Measurements from ENCODE around the gene TIMP4.
A peak's percentile ranks its signal among the peaks of the same experiment; 100 is the strongest.

Gene TIMP4

GRCh38 chr3:12143949-12144504 lies 14.7 kb downstream of the TIMP4 start:
- DNase-seq, result no peak

- no peak for DNase-seq
Measured at GRCh38 chr3:12142476-12142875, 16.2 kb downstream of the TIMP4 start.

- no peak for DNase-seq
Measured at GRCh38 chr3:12141350-12141749, 17.4 kb downstream of the TIMP4 start.

- DNase-seq, result no peak
Measured at GRCh38 chr3:12139111-12139511, 19.6 kb downstream of the TIMP4 start.

- no peak for DNase-seq
Measured at GRCh38 chr3:12138044-12138443, 20.7 kb downstream of the TIMP4 start.

GRCh38 chr3:12136371-12136770 lies 22.3 kb downstream of the TIMP4 start:
- DNase-seq, result no peak

- DNase-seq, result no peak
Measured at GRCh38 chr3:12135029-12135657, 23.6 kb downstream of the TIMP4 start.

GRCh38 chr3:12132881-12133280 lies 25.8 kb downstream of the TIMP4 start:
- peak; percentile 53 for DNase-seq

- DNase-seq, result no peak
Measured at GRCh38 chr3:12131351-12132090, 27.2 kb downstream of the TIMP4 start.

GRCh38 chr3:12127391-12127790 lies 31.3 kb downstream of the TIMP4 start:
- DNase-seq, result no peak

GRCh38 chr3:12125772-12126171 lies 32.9 kb downstream of the TIMP4 start:
- no peak for DNase-seq

- DNase-seq, result no peak
Measured at GRCh38 chr3:12121466-12121865, 37.2 kb downstream of the TIMP4 start.

GRCh38 chr3:12120374-12121140 lies 38.2 kb downstream of the TIMP4 start:
- DNase-seq, result no peak

GRCh38 chr3:12117473-12117872 lies 41.2 kb downstream of the TIMP4 start:
- DNase-seq, result no peak

GRCh38 chr3:12116870-12117269 lies 41.8 kb downstream of the TIMP4 start:
- no peak for DNase-seq

GRCh38 chr3:12115849-12116248 lies 42.9 kb downstream of the TIMP4 start:
- no peak for DNase-seq

- DNase-seq, result no peak
Measured at GRCh38 chr3:12115104-12115503, 43.6 kb downstream of the TIMP4 start.

GRCh38 chr3:12114251-12114650 lies 44.5 kb downstream of the TIMP4 start:
- no peak for DNase-seq

- no peak for DNase-seq
Measured at GRCh38 chr3:12107071-12107713, 51.5 kb downstream of the TIMP4 start.

All from NCI-H524 treated with DMSO at 0.1 percent for 48 hours (cell line).